ENCODE measurements around the gene ZNF280B.
"Not testable (repeated sequence)": the region's sequence is repeated elsewhere in the genome, so short reads cannot be mapped to it uniquely, and the experiment has no call there.

Gene ZNF280B

GRCh38 chr22:22520020-22520656 is 11.6 kb upstream of the ZNF280B start, which contains the start of gene ZNF280A:
Gene ZNF280A (minus strand): TSS chr22:22520270. CDS start chr22:22515630, 4,640 bp downstream.
- peak within 1 kb of the TSS; percentile 64 for H3K4me3 ChIP-seq (ENCODE audit: low read length)
- peaks cover 4% of the 10 kb centered on the region for H3K4me1 ChIP-seq (ENCODE audit: control insufficient read depth, insufficient read depth, low read length)
- H3K36me3 ChIP-seq (ENCODE audit: control insufficient read depth, insufficient read depth, low read length, severe bottlenecking), result no peaks in the 10 kb centered on the region
- DNase-seq (ENCODE audit: low read depth), result no peak
- peaks cover 17% of the 10 kb centered on the region for H3K27me3 ChIP-seq (replicated peaks; ENCODE audit: control insufficient read depth, insufficient read depth, low read length)
- peak within 1 kb of the TSS; percentile 31 for H3K9ac ChIP-seq (ENCODE audit: low read length)
- no peaks in the 10 kb centered on the region for H3K9me3 ChIP-seq (ENCODE audit: control insufficient read depth, low read length)

DNA sequence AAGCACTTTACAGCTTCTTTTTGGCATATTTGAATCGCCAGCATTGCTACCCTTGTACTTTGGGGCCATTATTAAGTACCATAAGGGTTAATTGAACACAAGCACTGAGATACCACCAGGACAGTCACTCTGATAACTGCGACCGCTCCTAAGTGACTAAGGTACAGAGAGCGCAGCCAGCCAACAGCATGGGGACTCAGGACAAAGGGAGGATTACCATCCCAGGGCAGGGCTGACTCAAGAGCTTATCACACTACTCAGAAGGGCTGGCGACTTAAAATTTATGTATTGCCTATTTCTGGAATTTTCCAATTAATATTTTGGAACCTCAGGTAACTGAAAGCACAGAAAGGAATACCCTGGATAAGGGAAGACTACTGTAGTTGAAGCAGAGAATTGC is 11.0 kb upstream of the ZNF280B start:
- H3K9ac ChIP-seq (ENCODE audit: low read length), result peak overlapping the region; percentile 31
- peaks cover 4% of the 10 kb centered on the region for H3K4me1 ChIP-seq (ENCODE audit: control insufficient read depth, insufficient read depth, low read length)
- H3K36me3 ChIP-seq (ENCODE audit: control insufficient read depth, insufficient read depth, low read length, severe bottlenecking), result no peaks in the 10 kb centered on the region
- H3K9me3 ChIP-seq (ENCODE audit: control insufficient read depth, low read length), result no peaks in the 10 kb centered on the region
- peaks cover 22% of the 10 kb centered on the region for H3K27me3 ChIP-seq (replicated peaks; ENCODE audit: control insufficient read depth, insufficient read depth, low read length)
- no peak for DNase-seq (ENCODE audit: low read depth)
- peak overlapping the region; percentile 64 for H3K4me3 ChIP-seq (ENCODE audit: low read length)

GRCh38 chr22:22516992-22517391 is 8.4 kb upstream of the ZNF280B start:
- Histone ChIP-seq H3K4me3 (ENCODE audit: low read length) (no peak overlapping the region), H3K27me3 (replicated peaks; ENCODE audit: control insufficient read depth, insufficient read depth, low read length) (peaks cover 24% of the 10 kb centered on the region), H3K9ac (ENCODE audit: low read length) (no peak overlapping the region), H3K36me3 (ENCODE audit: control insufficient read depth, insufficient read depth, low read length, severe bottlenecking) (no peaks in the 10 kb centered on the region), H3K9me3 (ENCODE audit: control insufficient read depth, low read length) (no peaks in the 10 kb centered on the region), H3K4me1 (ENCODE audit: control insufficient read depth, insufficient read depth, low read length) (peaks cover 4% of the 10 kb centered on the region)
- no peak for DNase-seq (ENCODE audit: low read depth)

GRCh38 chr22:22515890-22516289 is 7.3 kb upstream of the ZNF280B start:
- DNase-seq (ENCODE audit: low read depth), result no peak
- Histone ChIP-seq H3K4me1 (ENCODE audit: control insufficient read depth, insufficient read depth, low read length) (peaks cover 4% of the 10 kb centered on the region), H3K27me3 (replicated peaks; ENCODE audit: control insufficient read depth, insufficient read depth, low read length) (peaks cover 25% of the 10 kb centered on the region), H3K36me3 (ENCODE audit: control insufficient read depth, insufficient read depth, low read length, severe bottlenecking) (no peaks in the 10 kb centered on the region), H3K9ac (ENCODE audit: low read length) (no peak overlapping the region), H3K9me3 (ENCODE audit: control insufficient read depth, low read length) (peaks cover 5% of the 10 kb centered on the region), H3K4me3 (ENCODE audit: low read length) (no peak overlapping the region)

DNA sequence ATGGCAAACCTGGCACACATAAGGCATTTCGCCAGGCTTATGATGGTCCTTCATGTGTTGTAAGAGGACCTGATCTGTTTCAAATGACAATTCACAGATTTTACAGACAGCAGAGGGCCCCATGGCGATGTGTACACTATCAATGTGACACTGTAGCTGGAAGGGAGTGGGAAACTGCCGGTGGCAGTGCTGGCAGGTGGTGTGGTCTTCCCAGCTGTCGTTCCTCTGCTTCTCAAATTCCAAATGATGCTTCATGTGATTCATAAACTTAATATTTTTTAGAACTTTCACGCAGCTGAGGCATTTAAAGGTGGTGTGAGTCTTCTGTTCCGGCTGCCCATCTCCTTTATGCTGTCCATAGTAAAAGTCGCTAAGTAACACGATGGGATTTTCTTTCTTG is 5.9 kb upstream of the ZNF280B start:
- H3K4me1 ChIP-seq (ENCODE audit: control insufficient read depth, insufficient read depth, low read length); DNase-seq (ENCODE audit: low read depth); H3K4me3 ChIP-seq (ENCODE audit: low read length); H3K36me3 ChIP-seq (ENCODE audit: control insufficient read depth, insufficient read depth, low read length, severe bottlenecking); H3K9ac ChIP-seq (ENCODE audit: low read length): not testable (repeated sequence)
- peaks cover 25% of the 10 kb centered on the region for H3K27me3 ChIP-seq (replicated peaks; ENCODE audit: control insufficient read depth, insufficient read depth, low read length)
- peaks cover 16% of the 10 kb centered on the region for H3K9me3 ChIP-seq (ENCODE audit: control insufficient read depth, low read length)

- Histone ChIP-seq H3K9ac (ENCODE audit: low read length) (no peak overlapping the region), H3K4me1 (ENCODE audit: control insufficient read depth, insufficient read depth, low read length) (no peaks in the 10 kb centered on the region), H3K36me3 (ENCODE audit: control insufficient read depth, insufficient read depth, low read length, severe bottlenecking) (no peaks in the 10 kb centered on the region), H3K27me3 (replicated peaks; ENCODE audit: control insufficient read depth, insufficient read depth, low read length) (peaks cover 25% of the 10 kb centered on the region), H3K9me3 (ENCODE audit: control insufficient read depth, low read length) (peaks cover 23% of the 10 kb centered on the region), H3K4me3 (ENCODE audit: low read length) (no peak overlapping the region)
- DNase-seq (ENCODE audit: low read depth), result no peak
These were observed 5.1 kb upstream of the ZNF280B start for GRCh38 chr22:22513619-22514018.

- no peak for DNase-seq (ENCODE audit: low read depth)
- H3K27me3 ChIP-seq (replicated peaks; ENCODE audit: control insufficient read depth, insufficient read depth, low read length), result peaks cover 26% of the 10 kb centered on the region
- H3K9ac ChIP-seq (ENCODE audit: low read length), result no peak overlapping the region
These were observed 4.4 kb upstream of the ZNF280B start for GRCh38 chr22:22512951-22513350.

DNA sequence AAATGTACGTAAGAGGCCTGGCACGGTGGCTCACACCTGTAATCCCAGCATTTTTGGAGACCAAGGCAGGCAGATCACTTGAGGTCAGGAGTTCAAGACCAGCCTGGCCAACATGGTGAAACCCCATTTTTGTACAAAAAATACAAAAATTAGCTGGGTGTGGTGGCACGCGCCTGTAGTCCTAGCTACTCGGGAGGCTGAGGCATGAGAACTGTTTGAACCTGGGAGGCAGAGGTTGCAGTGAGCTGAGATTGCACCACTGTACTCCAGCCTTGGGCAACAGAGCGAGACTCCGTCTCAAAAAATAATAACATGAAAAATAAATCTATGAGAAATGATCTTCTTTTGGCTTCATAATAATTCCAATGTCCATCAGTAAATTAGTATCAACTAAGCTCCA is 2.3 kb upstream of the ZNF280B start:
- Histone ChIP-seq H3K9me3 (ENCODE audit: control insufficient read depth, low read length) (peaks cover 33% of the 10 kb centered on the region), H3K27me3 (replicated peaks; ENCODE audit: control insufficient read depth, insufficient read depth, low read length) (peaks cover 22% of the 10 kb centered on the region)
- H3K9ac ChIP-seq (ENCODE audit: low read length); H3K36me3 ChIP-seq (ENCODE audit: control insufficient read depth, insufficient read depth, low read length, severe bottlenecking); H3K4me1 ChIP-seq (ENCODE audit: control insufficient read depth, insufficient read depth, low read length); DNase-seq (ENCODE audit: low read depth); H3K4me3 ChIP-seq (ENCODE audit: low read length): not testable (repeated sequence)

More at GRCh38 chr22:22512951-22513350, 4.4 kb upstream of the ZNF280B start:
- Histone ChIP-seq H3K4me3 (ENCODE audit: low read length) (no peak overlapping the region), H3K4me1 (ENCODE audit: control insufficient read depth, insufficient read depth, low read length) (peaks cover 1% of the 10 kb centered on the region), H3K36me3 (ENCODE audit: control insufficient read depth, insufficient read depth, low read length, severe bottlenecking) (no peaks in the 10 kb centered on the region), H3K9me3 (ENCODE audit: control insufficient read depth, low read length) (peaks cover 23% of the 10 kb centered on the region)

DNA sequence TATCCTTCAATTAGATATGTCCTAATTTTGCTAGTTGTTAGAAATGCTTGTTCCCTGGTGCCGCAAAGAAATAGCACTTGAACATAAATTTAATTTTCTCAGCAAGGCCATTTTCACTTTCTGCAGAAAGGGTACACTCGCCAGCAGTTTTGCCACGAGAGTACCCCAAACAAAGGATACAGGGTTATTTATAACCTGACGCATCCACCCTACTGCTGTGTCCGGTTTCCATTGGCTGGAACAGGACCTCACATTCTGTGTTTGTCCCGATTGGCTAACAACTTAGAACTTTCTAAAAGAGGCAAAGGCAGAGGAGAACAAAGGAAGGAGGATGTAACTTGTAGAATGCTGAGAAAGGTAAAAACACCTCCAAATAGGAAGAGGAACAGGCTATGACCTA is 1.4 kb upstream of the ZNF280B start:
- H3K9me3 ChIP-seq (ENCODE audit: control insufficient read depth, low read length), result peaks cover 33% of the 10 kb centered on the region
- not testable (repeated sequence) for H3K4me3 ChIP-seq (ENCODE audit: low read length); H3K9ac ChIP-seq (ENCODE audit: low read length); H3K4me1 ChIP-seq (ENCODE audit: control insufficient read depth, insufficient read depth, low read length); H3K36me3 ChIP-seq (ENCODE audit: control insufficient read depth, insufficient read depth, low read length, severe bottlenecking); DNase-seq (ENCODE audit: low read depth)
- H3K27me3 ChIP-seq (replicated peaks; ENCODE audit: control insufficient read depth, insufficient read depth, low read length), result peaks cover 18% of the 10 kb centered on the region

GRCh38 chr22:22507743-22508273 is 734 bp downstream of the ZNF280B start:
- peak; percentile 1 for DNase-seq (ENCODE audit: low read depth)
- Histone ChIP-seq H3K9me3 (ENCODE audit: control insufficient read depth, low read length) (peaks cover 33% of the 10 kb centered on the region), H3K4me3 (ENCODE audit: low read length) (peak overlapping the region; percentile 85), H3K9ac (ENCODE audit: low read length) (peak overlapping the region; percentile 83), H3K36me3 (ENCODE audit: control insufficient read depth, insufficient read depth, low read length, severe bottlenecking) (no peaks in the 10 kb centered on the region), H3K27me3 (replicated peaks; ENCODE audit: control insufficient read depth, insufficient read depth, low read length) (peaks cover 14% of the 10 kb centered on the region), H3K4me1 (ENCODE audit: control insufficient read depth, insufficient read depth, low read length) (peaks cover 6% of the 10 kb centered on the region)

DNA sequence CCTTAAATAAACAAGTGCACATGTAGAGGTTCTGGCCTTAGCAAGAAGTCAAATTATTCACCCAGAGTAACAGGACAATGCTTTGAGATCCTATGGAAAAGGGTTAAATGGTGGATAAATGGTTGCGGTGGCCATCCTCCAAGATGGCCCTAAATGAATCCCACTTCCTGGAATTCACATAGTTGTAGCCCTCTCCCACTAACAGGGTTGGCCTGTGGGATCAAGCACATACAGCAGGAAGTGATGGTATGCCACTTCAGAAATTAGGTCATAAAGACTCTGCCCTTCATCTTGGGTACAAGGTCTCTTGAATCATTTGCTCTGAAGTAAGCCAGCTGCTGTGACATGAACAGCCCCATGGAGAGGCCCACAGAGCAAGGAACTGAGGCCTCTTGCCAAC is 1.8 kb downstream of the ZNF280B start:
- H3K4me1 ChIP-seq (ENCODE audit: control insufficient read depth, insufficient read depth, low read length), result peaks cover 6% of the 10 kb centered on the region
- H3K4me3 ChIP-seq (ENCODE audit: low read length), result no peak overlapping the region
- no peaks in the 10 kb centered on the region for H3K36me3 ChIP-seq (ENCODE audit: control insufficient read depth, insufficient read depth, low read length, severe bottlenecking)
- H3K9ac ChIP-seq (ENCODE audit: low read length), result no peak overlapping the region
- no peak for DNase-seq (ENCODE audit: low read depth)
- H3K27me3 ChIP-seq (replicated peaks; ENCODE audit: control insufficient read depth, insufficient read depth, low read length), result peaks cover 5% of the 10 kb centered on the region
- peaks cover 33% of the 10 kb centered on the region for H3K9me3 ChIP-seq (ENCODE audit: control insufficient read depth, low read length)

DNA sequence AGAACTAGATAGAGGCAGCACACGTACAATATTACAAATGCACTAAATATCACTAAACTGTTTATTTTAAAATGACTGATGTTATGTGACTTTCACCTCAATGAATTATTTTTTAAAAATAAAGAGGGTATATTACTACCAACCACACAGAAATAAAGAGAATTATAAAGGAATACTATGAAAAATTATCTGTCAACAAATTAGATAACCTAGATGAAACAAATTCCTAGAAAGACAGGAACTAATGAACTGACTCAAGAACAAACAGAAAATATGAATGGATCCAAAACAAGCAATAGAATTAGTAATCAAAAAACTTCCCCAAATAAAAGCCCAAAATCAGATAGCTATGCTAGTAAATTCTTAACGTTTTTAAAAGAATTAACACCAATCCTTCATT is 10.3 kb downstream of the ZNF280B start:
- no peaks in the 10 kb centered on the region for H3K4me1 ChIP-seq (ENCODE audit: control insufficient read depth, insufficient read depth, low read length)
- H3K27me3 ChIP-seq (replicated peaks; ENCODE audit: control insufficient read depth, insufficient read depth, low read length), result no peaks in the 10 kb centered on the region
- no peaks in the 10 kb centered on the region for H3K9me3 ChIP-seq (ENCODE audit: control insufficient read depth, low read length)
- H3K36me3 ChIP-seq (ENCODE audit: control insufficient read depth, insufficient read depth, low read length, severe bottlenecking), result no peaks in the 10 kb centered on the region
- DNase-seq (ENCODE audit: low read depth), result no peak
- H3K9ac ChIP-seq (ENCODE audit: low read length), result no peak overlapping the region
- H3K4me3 ChIP-seq (ENCODE audit: low read length), result no peak overlapping the region

All from adipocyte (in vitro differentiated cells).